Liver (tissue), 9 donors: ENCODE measurements around the gene GALNTL6. TPM values are rescaled to one million over a fixed set of nuclear protein-coding genes. Genes with fewer than 3 reads are reported as not detected.

Source experiments
- DNase-seq: peaks from one replicate; pipeline ENCODE4 v3.0.0-alpha.2; 2017; ENCODE audit warnings: low spot score
- H3K27ac ChIP-seq, 2 donors: one replicate each; pipeline ENCODE4 v1.7.0; 2013; ENCODE audit warnings: inconsistent platforms in 2 of 2, low read length in 2 of 2, control low read depth in 1 of 2, low read depth in 1 of 2, mild to moderate bottlenecking in 1 of 2
- H3K27me3 ChIP-seq, 4 donors: one replicate each; pipeline versions ENCODE4 v1.6.1 to v1.7.0; 2013; ENCODE audit warnings: low read length in 3 of 4, inconsistent platforms in 1 of 4, mild to moderate bottlenecking in 1 of 4, moderate library complexity in 1 of 4; ENCODE audit not compliant: control insufficient read depth in 4 of 4, insufficient read depth in 4 of 4
- H3K36me3 ChIP-seq, 4 donors: one replicate each; pipeline versions ENCODE4 v1.6.1 to v1.7.0; 2013; ENCODE audit warnings: low read length in 3 of 4, mild to moderate bottlenecking in 3 of 4, low read depth in 1 of 4, moderate library complexity in 1 of 4; ENCODE audit not compliant: control insufficient read depth in 4 of 4, insufficient read depth in 3 of 4
- H3K4me1 ChIP-seq, 4 donors: one replicate each; pipeline versions ENCODE4 v1.6.1 to v1.7.0; 2013; ENCODE audit warnings: low read length in 3 of 4, mild to moderate bottlenecking in 3 of 4, moderate library complexity in 1 of 4; ENCODE audit not compliant: control insufficient read depth in 4 of 4, insufficient read depth in 4 of 4
- H3K4me3 ChIP-seq, 3 donors: one replicate each; pipeline versions ENCODE4 v1.6.1 to v1.7.0; 2013; ENCODE audit warnings: low read length in 3 of 3, control low read depth in 1 of 3, low read depth in 1 of 3, mild to moderate bottlenecking in 1 of 3
- H3K9ac ChIP-seq, 2 donors: one replicate each; pipeline ENCODE4 v1.7.0; 2013; ENCODE audit warnings: low read length in 2 of 2, mild to moderate bottlenecking in 2 of 2, moderate library complexity in 2 of 2, control low read depth in 1 of 2, low read depth in 1 of 2
- H3K9me3 ChIP-seq, 4 donors: one replicate each; pipeline versions ENCODE4 v1.6.1 to v1.7.0; 2013; ENCODE audit warnings: low read length in 3 of 4; ENCODE audit not compliant: control insufficient read depth in 4 of 4
- EGR1 ChIP-seq, 2 donors: IDR thresholded peaks; 2 replicates each; pipeline ENCODE4 v1.6.1; 2016 to 2018; ENCODE audit warnings: antibody characterized with exemption in 2 of 2, low read depth in 2 of 2
- FOXA1 ChIP-seq: IDR thresholded peaks from 2 replicates; pipeline ENCODE4 v1.6.1; 2016; ENCODE audit warnings: antibody characterized with exemption
- FOXA2 ChIP-seq: IDR thresholded peaks from 2 replicates; pipeline ENCODE4 v1.6.1; 2016; ENCODE audit warnings: antibody characterized with exemption
- GABPA ChIP-seq, 2 donors: IDR thresholded peaks in 1 of 2; conservative IDR thresholded peaks in 1 of 2; 2 replicates each; pipeline ENCODE4 v1.6.1; 2016; ENCODE audit warnings: antibody characterized with exemption in 2 of 2, mild to moderate bottlenecking in 1 of 2, moderate library complexity in 1 of 2
- HNF4A ChIP-seq, 2 donors: conservative IDR thresholded peaks; 2 replicates each; pipeline ENCODE4 v1.6.1; 2016; ENCODE audit warnings: antibody characterized with exemption in 2 of 2, mild to moderate bottlenecking in 2 of 2
- HNF4G ChIP-seq: IDR thresholded peaks from 2 replicates; pipeline ENCODE4 v1.6.1; 2016; ENCODE audit warnings: antibody characterized with exemption
- JUND ChIP-seq, 2 donors: IDR thresholded peaks; 2 replicates each; pipeline ENCODE4 v1.6.1; 2016; ENCODE audit warnings: antibody characterized with exemption in 2 of 2
- NR2F2 ChIP-seq: IDR thresholded peaks from 2 replicates; pipeline ENCODE4 v1.6.1; 2016; ENCODE audit warnings: antibody characterized with exemption
- RAD21 ChIP-seq, 2 donors: IDR thresholded peaks; 2 replicates each; pipeline ENCODE4 v1.6.1; 2016; ENCODE audit warnings: antibody characterized with exemption in 2 of 2, mild to moderate bottlenecking in 2 of 2
- RXRA ChIP-seq, 2 donors: IDR thresholded peaks; 2 replicates each; pipeline ENCODE4 v1.6.1; 2017 to 2018; ENCODE audit warnings: antibody characterized with exemption in 2 of 2, mild to moderate bottlenecking in 1 of 2
- SP1 ChIP-seq: IDR thresholded peaks from 2 replicates; pipeline ENCODE4 v1.6.1; 2018; ENCODE audit warnings: antibody characterized with exemption, mild to moderate bottlenecking
- TAF1 ChIP-seq: conservative IDR thresholded peaks from 2 replicates; pipeline ENCODE4 v1.6.1; 2016; ENCODE audit warnings: antibody characterized with exemption, mild to moderate bottlenecking
- YY1 ChIP-seq: IDR thresholded peaks from 2 replicates; pipeline ENCODE4 v1.6.1; 2016; ENCODE audit warnings: antibody characterized with exemption, mild to moderate bottlenecking
- WGBS: extraction: QIAGEN DNeasy Blood & Tissue Kit; methylation state at CpG from one replicate; pipeline ENCODE4 v1.1.7; 2013; 5-methylcytosine and 5-hydroxymethylcytosine counted together
- polyA plus RNA-seq, 2 donors: library from polyadenylated mRNA; stranded (reverse) in 1 of 2; unstranded in 1 of 2; fragments of 200-250 nt in 1 of 2; fragments of >200 nt in 1 of 2; fragmentation: Nextera tagmentation in 1 of 2; extraction: Ambion mirVana in 1 of 2; gene quantifications; one replicate each; pipeline versions ENCODE4 v1.2.1 to v1.2.3, GENCODE V29; 2013 to 2015
- total RNA-seq, 2 donors: library from RNA; depleted of rRNA; stranded (reverse); fragments of >200 nt; gene quantifications; one replicate each; pipeline ENCODE4 v1.2.3, GENCODE V29; 2014
- TF ChIP-seq, protein P1 (sequence below): IDR thresholded peaks from 2 replicates; pipeline ENCODE4 v1.6.1; 2016; ENCODE audit warnings: antibody characterized with exemption, mild to moderate bottlenecking
- TF ChIP-seq, protein P2 (sequence below): IDR thresholded peaks from 2 replicates; pipeline ENCODE4 v1.6.1; 2016; ENCODE audit warnings: antibody characterized with exemption
- TF ChIP-seq, protein P3 (sequence below): fragments of 150-350 bp; IDR thresholded peaks from 2 replicates; pipeline ENCODE4 v1.5.1; 2017; ENCODE audit warnings: improper control_type of control experiment, low read depth, low read length; ENCODE audit not compliant: missing input control
- TF ChIP-seq, protein P4 (sequence below): IDR thresholded peaks from 2 replicates; pipeline ENCODE4 v1.6.1; 2016; ENCODE audit warnings: antibody characterized with exemption
- TF ChIP-seq, protein P5 (sequence below): IDR thresholded peaks from 2 replicates; pipeline ENCODE4 v1.6.1; 2016; ENCODE audit warnings: antibody characterized with exemption
- donor health status: healthy.
- donor health status: healthy.
- donor health status: healthy.
- donor health status: healthy.
- donor health status: healthy.

The GALNTL6 gene
- total and polyA plus RNA-seq, 4 donors = 0.06 to 0.08 TPM; not detected in 2

DNA sequence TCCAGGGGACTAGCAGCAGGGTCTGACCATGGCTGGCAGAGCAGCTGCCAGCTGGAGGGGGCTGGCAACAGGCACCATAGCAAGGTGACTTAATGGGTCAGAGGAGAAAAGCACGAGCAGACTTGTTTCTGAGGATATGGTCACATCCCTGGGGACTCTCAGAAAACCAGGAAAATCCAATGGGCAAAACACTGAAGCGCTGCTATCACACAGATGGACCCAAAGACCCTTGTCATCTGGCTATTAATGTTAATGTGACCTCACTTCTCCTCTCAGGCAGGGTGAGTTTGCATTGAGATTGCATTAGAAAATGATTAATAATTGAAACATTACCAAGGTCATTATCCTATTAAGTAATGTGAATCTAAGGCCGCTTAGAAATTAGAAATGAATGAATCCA is 1061.7 kb downstream of the GALNTL6 start (continued):
- TF ChIP-seq, protein P1, sequence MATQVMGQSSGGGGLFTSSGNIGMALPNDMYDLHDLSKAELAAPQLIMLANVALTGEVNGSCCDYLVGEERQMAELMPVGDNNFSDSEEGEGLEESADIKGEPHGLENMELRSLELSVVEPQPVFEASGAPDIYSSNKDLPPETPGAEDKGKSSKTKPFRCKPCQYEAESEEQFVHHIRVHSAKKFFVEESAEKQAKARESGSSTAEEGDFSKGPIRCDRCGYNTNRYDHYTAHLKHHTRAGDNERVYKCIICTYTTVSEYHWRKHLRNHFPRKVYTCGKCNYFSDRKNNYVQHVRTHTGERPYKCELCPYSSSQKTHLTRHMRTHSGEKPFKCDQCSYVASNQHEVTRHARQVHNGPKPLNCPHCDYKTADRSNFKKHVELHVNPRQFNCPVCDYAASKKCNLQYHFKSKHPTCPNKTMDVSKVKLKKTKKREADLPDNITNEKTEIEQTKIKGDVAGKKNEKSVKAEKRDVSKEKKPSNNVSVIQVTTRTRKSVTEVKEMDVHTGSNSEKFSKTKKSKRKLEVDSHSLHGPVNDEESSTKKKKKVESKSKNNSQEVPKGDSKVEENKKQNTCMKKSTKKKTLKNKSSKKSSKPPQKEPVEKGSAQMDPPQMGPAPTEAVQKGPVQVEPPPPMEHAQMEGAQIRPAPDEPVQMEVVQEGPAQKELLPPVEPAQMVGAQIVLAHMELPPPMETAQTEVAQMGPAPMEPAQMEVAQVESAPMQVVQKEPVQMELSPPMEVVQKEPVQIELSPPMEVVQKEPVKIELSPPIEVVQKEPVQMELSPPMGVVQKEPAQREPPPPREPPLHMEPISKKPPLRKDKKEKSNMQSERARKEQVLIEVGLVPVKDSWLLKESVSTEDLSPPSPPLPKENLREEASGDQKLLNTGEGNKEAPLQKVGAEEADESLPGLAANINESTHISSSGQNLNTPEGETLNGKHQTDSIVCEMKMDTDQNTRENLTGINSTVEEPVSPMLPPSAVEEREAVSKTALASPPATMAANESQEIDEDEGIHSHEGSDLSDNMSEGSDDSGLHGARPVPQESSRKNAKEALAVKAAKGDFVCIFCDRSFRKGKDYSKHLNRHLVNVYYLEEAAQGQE = no peak

DNA sequence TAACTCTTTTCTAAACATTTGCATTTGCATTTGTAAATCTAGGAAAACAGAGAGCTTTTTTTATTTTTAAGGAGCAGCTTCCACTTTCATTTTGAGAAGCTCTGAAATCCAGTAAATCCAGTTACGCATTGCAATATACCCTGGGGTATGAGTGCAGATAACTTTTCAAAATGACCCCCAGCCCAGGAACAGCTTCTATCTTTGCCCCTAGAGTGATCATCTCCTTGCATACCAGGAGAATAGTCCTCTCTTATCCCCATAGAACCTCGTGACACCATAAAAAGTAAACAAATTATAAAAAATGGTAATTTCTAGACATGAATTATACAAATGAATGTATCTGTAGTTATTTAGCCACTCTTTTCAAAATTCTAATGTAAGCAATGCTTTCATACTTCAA is 1063.2 kb downstream of the GALNTL6 start:
- no peaks in the 10 kb centered on the region for H3K27me3 ChIP-seq
- no peaks in the 10 kb centered on the region for H3K36me3 ChIP-seq
- H3K4me1 ChIP-seq = no peaks in the 10 kb centered on the region
- no peaks in the 10 kb centered on the region for H3K9me3 ChIP-seq
- 63% methylated on average over 2 of the region's 2 CpGs for WGBS
- DNase-seq = no peak
- no peak overlapping the region for H3K9ac ChIP-seq
- no peak overlapping the region for H3K4me3 ChIP-seq
- H3K27ac ChIP-seq = no peak overlapping the region
- TF ChIP-seq JUND (IDR thresholded peaks at IDR 0.05) (no peak), HNF4A (conservative IDR thresholded peaks at IDR 0.05) (no peak), SP1 (no peak), RXRA (IDR thresholded peaks at IDR 0.05) (no peak), GABPA (IDR thresholded peaks at IDR 0.05 in 1 of 2, conservative IDR thresholded peaks at IDR 0.05 in 1 of 2) (no peak), FOXA1 (no peak), NR2F2 (no peak), FOXA2 (no peak), EGR1 (IDR thresholded peaks at IDR 0.05; ENCODE audit: low read depth in 2 of 2) (no peak), YY1 (no peak), HNF4G (no peak), RAD21 (IDR thresholded peaks at IDR 0.05) (no peak), TAF1 (no peak)
- TF ChIP-seq, protein P2, sequence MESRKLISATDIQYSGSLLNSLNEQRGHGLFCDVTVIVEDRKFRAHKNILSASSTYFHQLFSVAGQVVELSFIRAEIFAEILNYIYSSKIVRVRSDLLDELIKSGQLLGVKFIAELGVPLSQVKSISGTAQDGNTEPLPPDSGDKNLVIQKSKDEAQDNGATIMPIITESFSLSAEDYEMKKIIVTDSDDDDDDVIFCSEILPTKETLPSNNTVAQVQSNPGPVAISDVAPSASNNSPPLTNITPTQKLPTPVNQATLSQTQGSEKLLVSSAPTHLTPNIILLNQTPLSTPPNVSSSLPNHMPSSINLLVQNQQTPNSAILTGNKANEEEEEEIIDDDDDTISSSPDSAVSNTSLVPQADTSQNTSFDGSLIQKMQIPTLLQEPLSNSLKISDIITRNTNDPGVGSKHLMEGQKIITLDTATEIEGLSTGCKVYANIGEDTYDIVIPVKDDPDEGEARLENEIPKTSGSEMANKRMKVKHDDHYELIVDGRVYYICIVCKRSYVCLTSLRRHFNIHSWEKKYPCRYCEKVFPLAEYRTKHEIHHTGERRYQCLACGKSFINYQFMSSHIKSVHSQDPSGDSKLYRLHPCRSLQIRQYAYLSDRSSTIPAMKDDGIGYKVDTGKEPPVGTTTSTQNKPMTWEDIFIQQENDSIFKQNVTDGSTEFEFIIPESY = no peak
- TF ChIP-seq, protein P3, sequence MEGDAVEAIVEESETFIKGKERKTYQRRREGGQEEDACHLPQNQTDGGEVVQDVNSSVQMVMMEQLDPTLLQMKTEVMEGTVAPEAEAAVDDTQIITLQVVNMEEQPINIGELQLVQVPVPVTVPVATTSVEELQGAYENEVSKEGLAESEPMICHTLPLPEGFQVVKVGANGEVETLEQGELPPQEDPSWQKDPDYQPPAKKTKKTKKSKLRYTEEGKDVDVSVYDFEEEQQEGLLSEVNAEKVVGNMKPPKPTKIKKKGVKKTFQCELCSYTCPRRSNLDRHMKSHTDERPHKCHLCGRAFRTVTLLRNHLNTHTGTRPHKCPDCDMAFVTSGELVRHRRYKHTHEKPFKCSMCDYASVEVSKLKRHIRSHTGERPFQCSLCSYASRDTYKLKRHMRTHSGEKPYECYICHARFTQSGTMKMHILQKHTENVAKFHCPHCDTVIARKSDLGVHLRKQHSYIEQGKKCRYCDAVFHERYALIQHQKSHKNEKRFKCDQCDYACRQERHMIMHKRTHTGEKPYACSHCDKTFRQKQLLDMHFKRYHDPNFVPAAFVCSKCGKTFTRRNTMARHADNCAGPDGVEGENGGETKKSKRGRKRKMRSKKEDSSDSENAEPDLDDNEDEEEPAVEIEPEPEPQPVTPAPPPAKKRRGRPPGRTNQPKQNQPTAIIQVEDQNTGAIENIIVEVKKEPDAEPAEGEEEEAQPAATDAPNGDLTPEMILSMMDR = no peak
- TF ChIP-seq, protein P1 = no peak
- TF ChIP-seq, protein P4, sequence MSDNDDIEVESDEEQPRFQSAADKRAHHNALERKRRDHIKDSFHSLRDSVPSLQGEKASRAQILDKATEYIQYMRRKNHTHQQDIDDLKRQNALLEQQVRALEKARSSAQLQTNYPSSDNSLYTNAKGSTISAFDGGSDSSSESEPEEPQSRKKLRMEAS = no peak
- TF ChIP-seq, protein P5, sequence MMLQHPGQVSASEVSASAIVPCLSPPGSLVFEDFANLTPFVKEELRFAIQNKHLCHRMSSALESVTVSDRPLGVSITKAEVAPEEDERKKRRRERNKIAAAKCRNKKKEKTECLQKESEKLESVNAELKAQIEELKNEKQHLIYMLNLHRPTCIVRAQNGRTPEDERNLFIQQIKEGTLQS = no peak
